ENCODE measurements around the gene LINC01488.

The LINC01488 gene

GRCh38 chr11:69481393-69481844, at the start of gene LINC01488:
Gene LINC01488 (plus strand): TSS chr11:69481663.
- DNase-seq: no peak

GRCh38 chr11:69431893-69432738, 49.3 kb upstream of the LINC01488 start:
- DNase-seq: no peak

GRCh38 chr11:69433741-69434140, 47.7 kb upstream of the LINC01488 start:
- DNase-seq: no peak

GRCh38 chr11:69434471-69434931, 47.0 kb upstream of the LINC01488 start:
- no peak for DNase-seq

GRCh38 chr11:69435161-69435986, 46.1 kb upstream of the LINC01488 start:
- DNase-seq: peak; percentile 46

GRCh38 chr11:69436041-69436982, 45.2 kb upstream of the LINC01488 start:
- DNase-seq: peak; percentile 77

- no peak for DNase-seq
Measured at GRCh38 chr11:69437001-69437875, 44.2 kb upstream of the LINC01488 start.

- no peak for DNase-seq
Measured at GRCh38 chr11:69437876-69438205, 43.6 kb upstream of the LINC01488 start.

- DNase-seq: no peak
Measured at GRCh38 chr11:69438286-69438920, 43.1 kb upstream of the LINC01488 start.

- no peak for DNase-seq
Measured at GRCh38 chr11:69439127-69439526, 42.3 kb upstream of the LINC01488 start.

GRCh38 chr11:69439651-69440464, 41.6 kb upstream of the LINC01488 start:
- no peak for DNase-seq

GRCh38 chr11:69440876-69441275, 40.6 kb upstream of the LINC01488 start:
- DNase-seq: no peak

GRCh38 chr11:69442012-69442806, 39.3 kb upstream of the LINC01488 start:
- no peak for DNase-seq

- no peak for DNase-seq
Measured at GRCh38 chr11:69442807-69443137, 38.7 kb upstream of the LINC01488 start.

- peak; percentile 97 for DNase-seq
Measured at GRCh38 chr11:69443138-69443967, 38.1 kb upstream of the LINC01488 start.

- no peak for DNase-seq
Measured at GRCh38 chr11:69443968-69444364, 37.5 kb upstream of the LINC01488 start.

- DNase-seq: peak; percentile 50
Measured at GRCh38 chr11:69444381-69445130, 36.9 kb upstream of the LINC01488 start.

- DNase-seq: peak; percentile 37
Measured at GRCh38 chr11:69445131-69445470, 36.4 kb upstream of the LINC01488 start.

All from hematopoietic multipotent progenitor cell treated with erythropoietin and hydrocortisone succinate and interleukin-3 and kit ligand, for 6 days (in vitro differentiated cells).